ENCODE measurements around the gene SLC8A1.

- TF ChIP-seq POLR2A (IDR thresholded peaks at IDR 0.05; ENCODE audit: extremely low read depth, insufficient read length): no peak
- no peak for TF ChIP-seq CTCF (IDR thresholded peaks at IDR 0.05; ENCODE audit: low read depth, low read length)
Observed at GRCh38 chr2:40367032-40367431, 84.9 kb downstream of the SLC8A1 start.
